KOPT-K1 (cell line): Measurements from ENCODE around the gene CPS1.

Source experiments
- H3K27ac ChIP-seq: fragments of 200-600 bp; sonication (generic); 2 replicates; pipeline ENCODE4 v1.5.1; 2016; ENCODE audit warnings: antibody characterized with exemption, mild to moderate bottlenecking, low read depth, low read length; ENCODE audit not compliant: poor library complexity, severe bottlenecking
- H3K36me3 ChIP-seq: fragments of 200-600 bp; sonication (generic); 2 replicates; pipeline ENCODE4 v1.5.1; 2017; ENCODE audit warnings: antibody characterized with exemption, mild to moderate bottlenecking, low read length, moderate library complexity; ENCODE audit not compliant: insufficient read depth
- H3K9me3 ChIP-seq: fragments of 200-600 bp; sonication (generic); 2 replicates; pipeline ENCODE4 v1.5.1; 2017; ENCODE audit warnings: antibody characterized with exemption, low read length, mild to moderate bottlenecking; ENCODE audit not compliant: insufficient read depth, poor library complexity, severe bottlenecking

Gene CPS1

DNA sequence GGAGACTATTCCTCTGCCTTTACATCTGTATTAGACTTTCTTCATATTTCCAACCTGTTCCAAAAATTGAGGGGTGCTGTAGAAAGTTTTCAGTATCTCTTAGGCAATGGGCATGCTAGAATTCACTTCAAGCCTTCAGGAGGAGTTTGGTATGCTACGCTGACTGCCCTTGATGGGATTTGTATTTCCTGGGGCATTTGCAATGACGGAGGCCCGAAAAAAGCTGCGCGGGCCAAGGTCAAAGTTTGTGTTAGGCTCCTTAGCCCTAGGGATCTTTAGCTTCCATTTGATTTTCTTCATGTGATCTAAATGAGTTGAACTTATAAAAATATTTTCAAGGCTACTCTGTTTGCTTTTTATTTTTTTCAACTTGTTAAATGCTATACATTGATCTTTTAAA is 5.1 kb downstream of the CPS1 start:
- no peaks in the 10 kb centered on the region for H3K9me3 ChIP-seq
- no peak overlapping the region for H3K27ac ChIP-seq
- no peaks in the 10 kb centered on the region for H3K36me3 ChIP-seq

DNA sequence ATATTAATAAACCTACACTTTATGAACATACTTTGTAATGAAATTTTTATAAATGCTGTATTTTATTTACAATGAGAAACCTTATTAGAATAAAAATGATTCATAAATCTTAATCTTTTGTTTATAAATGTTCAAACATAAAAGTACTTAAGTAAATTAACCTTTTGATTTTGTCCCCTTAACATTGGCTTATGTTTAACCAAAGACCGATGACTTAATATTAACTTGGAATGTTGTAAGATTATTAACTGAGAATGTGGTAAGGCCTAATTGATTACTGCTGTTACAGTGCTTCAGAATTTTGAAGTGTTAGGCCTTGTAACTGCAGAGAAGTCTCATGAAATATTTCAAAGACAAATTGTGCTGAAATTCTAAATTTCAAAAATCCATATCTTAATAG is 5.7 kb downstream of the CPS1 start:
- H3K36me3 ChIP-seq, result no peaks in the 10 kb centered on the region
- no peaks in the 10 kb centered on the region for H3K9me3 ChIP-seq
- H3K27ac ChIP-seq, result no peak overlapping the region

DNA sequence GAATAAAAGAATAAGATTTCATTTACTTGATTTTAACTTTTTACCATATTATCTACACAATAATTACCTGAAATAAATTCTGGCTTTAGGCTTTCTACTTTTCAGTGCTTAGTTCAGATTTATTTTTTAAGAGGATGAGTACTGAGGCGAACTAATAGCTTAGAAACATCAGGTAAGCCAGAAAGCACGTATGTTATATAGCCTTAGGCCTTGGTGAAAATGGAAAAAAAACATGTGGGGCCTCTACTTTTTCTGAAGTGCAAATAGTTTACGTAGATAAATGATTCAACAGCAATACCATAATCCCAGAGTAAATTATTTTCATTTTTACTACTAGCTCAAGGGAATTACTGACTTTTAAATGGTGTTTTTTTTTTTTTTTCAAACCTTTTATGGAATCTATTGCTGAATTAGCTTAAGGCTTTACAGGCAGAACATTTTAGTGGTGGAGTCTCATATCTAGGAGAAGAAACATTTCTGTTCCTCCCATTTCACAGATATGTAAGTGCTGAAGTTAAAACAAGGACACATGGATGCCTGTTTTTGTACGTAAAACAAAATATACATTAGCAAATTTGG is 6.2 kb downstream of the CPS1 start:
- Histone ChIP-seq H3K27ac (no peak overlapping the region), H3K9me3 (no peaks in the 10 kb centered on the region), H3K36me3 (no peaks in the 10 kb centered on the region)

DNA sequence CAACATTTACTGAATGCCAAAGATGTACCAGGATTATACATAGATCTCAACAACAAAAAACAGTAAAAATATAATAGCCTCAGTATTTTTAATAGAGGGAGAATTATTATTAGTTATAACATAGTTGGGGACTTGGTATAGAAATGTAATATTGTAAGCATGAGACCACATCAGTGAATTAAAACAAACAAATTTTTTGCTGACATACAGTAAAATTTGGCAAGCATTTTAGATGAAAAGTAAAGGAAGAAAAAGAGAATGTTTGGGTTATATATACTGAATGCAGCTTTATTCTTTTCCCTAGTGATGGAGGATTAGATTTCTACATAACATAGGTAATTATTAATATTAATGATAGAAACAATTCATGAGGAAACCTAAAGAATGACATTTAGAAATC is 10.9 kb downstream of the CPS1 start:
- Histone ChIP-seq H3K9me3 (no peaks in the 10 kb centered on the region), H3K27ac (no peak overlapping the region), H3K36me3 (no peaks in the 10 kb centered on the region)

DNA sequence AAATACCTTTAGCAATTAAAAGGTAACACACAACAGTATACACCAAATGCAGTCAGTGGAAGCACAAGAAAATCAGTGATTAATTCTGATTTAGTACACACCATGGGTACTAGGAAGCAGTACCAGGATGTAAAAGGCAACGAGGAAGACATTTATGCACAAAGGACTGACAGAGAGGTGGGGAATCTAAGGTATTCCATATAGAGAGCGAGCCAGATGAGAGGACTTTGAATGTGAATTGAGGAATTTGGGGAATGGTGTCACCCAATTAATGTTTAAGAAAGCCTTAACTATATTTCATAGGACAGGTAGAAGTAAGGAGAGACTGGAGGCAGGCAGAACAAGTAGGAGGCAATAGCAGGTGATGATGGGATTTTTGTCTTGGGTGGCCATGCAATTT is 11.7 kb downstream of the CPS1 start:
- no peak overlapping the region for H3K27ac ChIP-seq

DNA sequence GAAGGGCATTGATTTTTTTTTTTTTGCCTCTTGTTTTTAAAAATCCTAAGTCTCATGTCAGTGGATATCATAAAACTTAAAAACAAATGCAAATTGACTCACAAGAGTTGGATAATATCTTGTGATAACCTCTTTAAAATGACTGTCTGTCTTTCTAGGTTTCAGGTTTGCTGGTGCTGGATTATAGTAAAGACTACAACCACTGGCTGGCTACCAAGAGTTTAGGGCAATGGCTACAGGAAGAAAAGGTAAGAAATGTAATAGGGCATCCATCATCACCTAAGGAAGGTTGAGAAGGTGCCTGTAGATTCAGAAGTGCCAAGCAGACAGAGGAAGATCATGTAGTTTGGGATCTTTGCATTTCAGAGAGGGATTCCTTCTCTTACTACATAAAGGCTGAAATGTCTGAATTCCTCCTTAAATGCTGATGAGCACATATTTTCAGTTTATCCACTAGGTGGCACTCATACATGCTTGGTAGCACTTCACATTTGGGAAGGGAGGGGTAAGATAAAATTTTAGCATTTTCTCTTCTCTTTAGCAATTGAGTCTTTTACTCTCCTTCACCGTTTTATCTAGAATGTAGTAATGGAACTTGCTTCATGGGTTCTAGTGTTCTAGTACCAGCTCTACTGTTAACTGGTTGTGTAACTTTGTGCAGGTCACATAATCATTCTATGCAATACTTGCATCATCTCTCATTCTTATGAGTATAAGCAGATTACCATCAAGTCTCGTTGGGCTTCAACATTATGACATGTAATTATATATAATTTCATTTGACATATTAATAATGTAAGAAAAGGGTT is 21.1 kb downstream of the CPS1 start:
- H3K36me3 ChIP-seq, result no peaks in the 10 kb centered on the region
- H3K9me3 ChIP-seq, result no peaks in the 10 kb centered on the region
- no peak overlapping the region for H3K27ac ChIP-seq

More for the DNA sequence above, 11.7 kb downstream of the CPS1 start:
- H3K36me3 ChIP-seq, result no peaks in the 10 kb centered on the region
- no peaks in the 10 kb centered on the region for H3K9me3 ChIP-seq

DNA sequence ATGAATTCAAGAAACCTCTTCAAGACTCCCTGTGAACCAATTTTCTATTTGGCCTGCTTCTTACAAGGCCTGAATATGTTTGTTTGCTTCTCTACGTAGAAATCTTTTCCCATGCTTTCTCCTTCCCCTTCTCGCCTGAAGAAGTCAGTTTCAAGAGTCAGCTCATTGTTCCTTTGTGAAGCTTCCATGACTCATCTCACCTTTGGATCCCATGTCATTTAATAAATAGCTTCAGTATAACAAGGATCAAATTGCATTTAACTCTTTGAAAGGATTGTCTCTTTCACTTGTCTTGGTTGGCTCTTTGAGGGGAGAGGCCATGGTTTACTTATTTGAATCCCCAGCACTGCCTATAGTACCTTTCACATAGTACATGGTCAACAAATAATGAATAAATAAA is 28.4 kb downstream of the CPS1 start:
- H3K36me3 ChIP-seq, result no peaks in the 10 kb centered on the region
- no peak overlapping the region for H3K27ac ChIP-seq
- H3K9me3 ChIP-seq, result no peaks in the 10 kb centered on the region

DNA sequence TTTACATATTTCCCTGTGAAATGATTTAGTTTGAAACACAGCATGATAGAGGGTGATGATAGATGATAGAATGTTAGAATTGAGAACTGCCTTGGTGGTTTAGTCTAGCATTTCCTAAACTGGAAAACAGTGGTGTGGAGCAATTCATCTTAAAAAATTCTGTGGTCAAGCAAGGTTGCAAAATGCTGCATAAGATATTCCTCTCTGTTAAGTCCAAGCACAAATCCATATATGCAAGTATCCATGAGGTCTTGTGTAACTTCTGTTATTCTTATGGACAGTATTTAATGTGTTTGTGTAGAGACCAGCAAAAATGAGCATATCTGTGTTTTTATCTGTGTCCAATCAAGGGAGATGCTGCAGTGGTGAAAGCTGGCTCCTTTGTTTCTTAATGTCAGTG is 30.0 kb downstream of the CPS1 start:
- Histone ChIP-seq H3K27ac (no peak overlapping the region), H3K36me3 (no peaks in the 10 kb centered on the region), H3K9me3 (no peaks in the 10 kb centered on the region)

DNA sequence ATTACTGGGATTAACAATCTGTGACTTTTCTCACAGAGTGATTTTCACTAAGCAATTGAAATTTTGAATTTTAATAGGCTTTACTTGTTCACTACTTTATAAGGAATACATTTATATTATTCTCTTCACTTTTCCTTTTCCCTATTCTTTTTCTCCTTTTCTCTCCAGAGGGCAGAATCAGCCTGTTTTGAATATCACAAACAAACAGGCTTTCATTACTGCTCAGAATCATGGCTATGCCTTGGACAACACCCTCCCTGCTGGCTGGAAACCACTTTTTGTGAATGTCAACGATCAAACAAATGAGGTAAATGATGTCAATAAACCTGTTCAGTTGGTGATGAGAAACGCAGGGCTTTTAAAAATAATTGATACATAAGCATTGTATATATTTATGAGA is 35.3 kb downstream of the CPS1 start:
- no peaks in the 10 kb centered on the region for H3K36me3 ChIP-seq
- H3K9me3 ChIP-seq, result no peaks in the 10 kb centered on the region
- no peak overlapping the region for H3K27ac ChIP-seq

DNA sequence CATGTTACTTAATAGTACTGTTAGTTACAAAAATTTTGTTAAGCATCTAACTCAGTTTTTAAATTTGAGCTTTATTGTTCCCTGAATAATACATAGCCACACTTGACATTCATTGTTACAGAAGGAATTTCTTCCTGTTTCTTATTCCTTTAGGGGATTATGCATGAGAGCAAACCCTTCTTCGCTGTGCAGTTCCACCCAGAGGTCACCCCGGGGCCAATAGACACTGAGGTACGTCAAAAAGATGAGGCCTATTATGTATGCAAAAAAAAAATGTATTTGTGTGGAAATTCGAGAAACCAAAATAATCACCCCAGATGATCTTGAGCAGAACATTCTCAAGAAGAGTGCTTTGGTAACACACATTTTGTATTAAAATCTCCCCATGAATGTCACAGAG is 36.3 kb downstream of the CPS1 start:
- Histone ChIP-seq H3K36me3 (no peaks in the 10 kb centered on the region), H3K9me3 (no peaks in the 10 kb centered on the region), H3K27ac (no peak overlapping the region)

DNA sequence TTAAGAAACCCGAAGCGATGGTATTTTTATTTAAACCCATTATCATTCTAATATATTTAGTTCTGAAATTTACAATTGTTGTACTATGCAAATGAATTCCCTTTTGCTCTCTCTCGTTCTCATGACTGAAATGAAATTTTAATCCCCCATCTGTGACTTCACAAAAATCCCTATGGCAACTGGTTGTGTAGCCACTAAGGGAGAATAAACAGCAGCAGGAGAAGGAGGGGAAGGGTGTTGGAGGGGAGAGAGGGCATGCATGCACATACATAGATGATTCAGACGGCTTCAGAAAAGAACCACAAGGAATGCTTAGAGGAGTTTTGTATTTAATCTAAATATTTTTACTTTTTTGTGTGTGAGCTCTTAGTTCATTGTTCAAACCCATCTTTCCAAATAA is 36.8 kb downstream of the CPS1 start:
- no peaks in the 10 kb centered on the region for H3K9me3 ChIP-seq
- no peak overlapping the region for H3K27ac ChIP-seq
- H3K36me3 ChIP-seq, result no peaks in the 10 kb centered on the region

DNA sequence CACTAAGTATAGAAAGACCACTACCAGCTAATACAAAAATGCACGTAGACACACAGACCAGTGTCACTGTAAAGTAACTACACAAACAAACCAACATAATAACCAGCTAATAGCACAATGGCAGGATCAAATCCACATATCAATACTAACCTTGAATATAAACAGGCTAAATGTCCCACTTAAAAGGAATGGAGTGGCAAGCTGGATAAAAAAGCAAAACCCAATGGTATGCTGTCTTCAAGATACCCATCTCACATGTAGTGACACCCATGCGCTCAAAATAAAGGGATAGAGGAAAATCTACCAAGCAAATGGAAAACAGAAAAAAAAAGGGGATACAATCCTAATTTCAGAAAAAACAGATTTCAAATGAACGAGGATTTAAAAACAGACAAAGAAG is 41.8 kb downstream of the CPS1 start:
- Histone ChIP-seq H3K9me3 (no peaks in the 10 kb centered on the region), H3K27ac (no peak overlapping the region), H3K36me3 (no peaks in the 10 kb centered on the region)

DNA sequence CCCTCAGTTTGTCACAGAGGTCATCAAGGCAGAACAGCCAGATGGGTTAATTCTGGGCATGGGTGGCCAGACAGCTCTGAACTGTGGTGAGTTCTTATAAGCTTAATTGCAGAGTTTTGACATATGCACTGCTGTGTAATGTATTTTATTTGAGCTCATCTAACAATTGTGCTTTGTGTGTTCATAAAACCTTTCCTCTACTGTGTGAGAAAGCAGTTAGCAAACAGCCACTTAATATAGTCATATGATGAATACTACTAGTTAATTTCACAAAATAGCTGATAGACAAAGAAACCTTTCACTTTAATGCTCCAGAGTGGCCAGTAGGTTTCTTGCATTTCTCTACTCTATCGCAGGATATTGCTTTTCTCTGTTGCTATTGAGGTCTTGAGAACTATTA is 43.1 kb downstream of the CPS1 start:
- Histone ChIP-seq H3K9me3 (no peaks in the 10 kb centered on the region), H3K36me3 (no peaks in the 10 kb centered on the region), H3K27ac (no peak overlapping the region)

DNA sequence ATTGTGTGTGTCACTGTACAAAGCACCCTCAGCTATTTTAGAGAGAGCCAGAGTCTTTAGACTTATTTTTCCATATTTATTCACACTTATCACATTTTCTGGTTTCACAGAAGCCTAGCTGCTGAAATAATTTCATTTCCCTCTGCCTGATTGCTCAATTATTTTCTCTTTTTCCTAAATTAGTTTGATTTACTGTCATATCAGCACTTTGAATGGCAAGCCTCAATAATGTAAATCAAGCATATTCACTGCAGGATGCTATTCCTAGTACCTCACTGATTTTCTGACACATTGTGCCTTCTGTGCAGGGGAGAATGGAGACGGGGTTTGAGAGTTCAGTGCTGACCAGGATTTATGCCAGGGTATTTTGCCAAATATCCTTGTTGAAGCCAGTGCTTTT is 48.3 kb downstream of the CPS1 start:
- H3K27ac ChIP-seq, result no peak overlapping the region
- no peaks in the 10 kb centered on the region for H3K36me3 ChIP-seq
- no peaks in the 10 kb centered on the region for H3K9me3 ChIP-seq

DNA sequence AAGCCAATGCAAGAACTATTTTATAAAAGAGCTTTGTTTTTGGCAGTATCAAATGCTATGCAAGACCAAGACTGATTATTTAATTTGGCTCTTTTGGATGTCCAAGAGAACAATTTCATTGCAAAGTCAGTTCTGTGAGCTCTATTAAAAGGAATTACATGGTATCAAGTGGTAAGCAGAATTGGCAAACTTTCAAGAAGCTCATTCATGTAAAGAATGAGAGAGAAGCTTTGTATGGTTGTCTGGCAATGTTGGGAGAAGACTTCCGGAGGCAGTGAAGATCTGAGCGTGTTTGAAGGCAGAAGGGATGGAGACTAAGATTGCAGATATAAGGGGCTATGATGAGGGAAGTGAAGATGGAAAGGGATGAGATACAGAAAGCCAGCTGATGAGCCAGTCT is 49.6 kb downstream of the CPS1 start:
- H3K36me3 ChIP-seq, result no peaks in the 10 kb centered on the region
- no peaks in the 10 kb centered on the region for H3K9me3 ChIP-seq
- H3K27ac ChIP-seq, result no peak overlapping the region

DNA sequence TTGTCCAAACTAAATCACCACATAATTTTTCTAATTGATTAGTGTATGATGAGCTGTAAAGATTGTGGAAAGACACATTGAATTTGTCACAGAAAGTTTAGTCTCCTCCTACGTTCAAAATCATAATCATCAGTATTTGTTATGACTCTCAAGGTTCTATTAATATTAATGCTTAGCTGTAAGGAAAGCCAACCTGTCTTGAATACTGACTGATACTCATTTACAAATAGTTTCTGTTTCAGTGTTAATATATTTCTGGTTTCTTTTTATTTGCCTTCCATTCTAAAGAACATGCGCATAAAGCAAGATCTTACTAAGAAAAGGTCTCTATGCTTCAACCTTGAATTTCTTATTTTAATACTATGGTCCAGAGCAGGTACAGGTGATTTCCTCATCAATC is 55.1 kb downstream of the CPS1 start:
- H3K9me3 ChIP-seq, result no peaks in the 10 kb centered on the region
- H3K36me3 ChIP-seq, result no peaks in the 10 kb centered on the region
- H3K27ac ChIP-seq, result no peak overlapping the region
